Stimulated activated CD8-positive, alpha-beta memory T cell treated with anti-CD3 and anti-CD28 coated beads, Interleukin-12 subunit alpha, Interleukin-12 subunit beta, amount 100 ng/mL, for 24 hours (primary cell): ENCODE results near the gene CNPY1.

Source experiments
- DNase-seq: peaks from one replicate; pipeline ENCODE4 v3.0.0-alpha.2; 2020; ENCODE audit errors: extremely low read depth

CNPY1 gene

DNA sequence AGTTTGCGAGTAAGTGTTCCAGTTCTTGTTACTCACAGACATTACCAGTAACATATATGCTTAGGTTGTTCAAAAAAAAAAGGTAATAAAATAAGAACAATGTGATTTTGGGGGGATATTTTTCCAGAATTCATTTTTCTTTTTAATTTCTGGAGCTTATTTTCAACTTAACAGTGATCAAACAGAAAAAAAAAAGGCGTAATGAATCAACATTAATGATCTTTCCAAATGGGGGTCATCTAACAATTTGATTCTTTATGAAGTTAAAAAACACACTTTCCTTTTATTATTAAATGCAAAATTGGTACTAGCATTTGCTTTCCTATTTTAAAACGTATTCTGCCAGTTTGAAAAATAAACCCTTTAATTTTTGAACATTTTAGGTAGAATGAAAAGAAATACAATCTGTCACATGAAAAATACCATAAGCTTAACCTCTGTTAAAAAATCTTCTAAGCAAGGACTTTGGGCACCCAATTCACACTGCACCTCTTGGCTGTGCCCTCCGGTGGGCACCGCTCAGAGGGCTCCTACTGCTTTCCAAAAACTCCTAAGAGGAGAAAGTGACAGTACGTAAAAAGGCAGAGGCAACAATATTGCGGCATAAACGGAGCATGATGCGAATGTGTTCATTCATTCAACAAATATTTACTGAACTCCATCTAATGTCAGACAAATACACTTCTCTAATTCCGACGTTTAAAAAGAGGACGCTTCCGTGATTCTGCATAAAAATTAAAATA lies 32.6 kb downstream of the CNPY1 start:
- no peak for DNase-seq

DNA sequence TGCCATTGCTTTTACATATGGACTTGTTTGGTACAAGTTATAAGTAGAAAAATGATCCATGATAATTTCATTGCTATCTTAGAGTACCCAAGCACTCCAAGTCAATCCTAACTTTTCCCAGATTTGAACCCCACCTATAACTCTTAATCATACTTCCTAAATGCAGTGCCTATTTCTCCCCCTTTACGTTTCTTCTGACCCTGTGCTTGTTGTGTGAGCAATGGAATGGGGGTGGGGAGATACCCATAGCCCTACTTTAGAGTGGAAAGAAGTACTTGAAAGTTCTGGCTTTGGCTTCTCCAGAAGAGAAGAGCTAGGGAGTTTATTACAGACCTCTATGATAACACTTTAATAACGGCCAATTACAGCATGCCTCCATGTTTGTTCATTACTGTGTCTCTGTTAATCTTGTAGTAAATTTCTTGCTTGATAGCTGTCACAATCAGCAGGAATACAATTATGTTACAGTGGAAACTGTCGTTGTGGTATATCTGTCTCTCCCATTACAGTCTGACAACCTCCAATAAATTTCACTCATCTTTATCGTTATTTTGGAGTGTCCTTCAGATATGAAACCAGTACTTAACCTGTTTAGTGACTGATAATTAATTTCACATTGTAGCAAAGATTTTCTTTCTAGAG lies 34.0 kb downstream of the CNPY1 start:
- DNase-seq, result no peak

DNA sequence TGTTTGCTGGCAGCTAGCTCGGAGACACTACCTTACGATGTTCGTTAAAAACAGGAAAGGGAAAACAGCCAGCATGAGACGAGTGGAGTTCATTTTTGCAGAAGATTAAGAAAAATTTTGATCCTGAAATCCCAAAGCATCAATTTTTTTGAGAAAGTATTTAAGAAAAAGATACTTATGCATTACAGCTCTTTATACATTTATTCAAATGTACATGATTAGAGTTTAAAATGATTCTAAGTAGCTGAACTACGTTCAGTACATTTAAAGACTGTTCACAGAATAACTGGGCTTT lies 34.7 kb downstream of the CNPY1 start:
- DNase-seq, result no peak

DNA sequence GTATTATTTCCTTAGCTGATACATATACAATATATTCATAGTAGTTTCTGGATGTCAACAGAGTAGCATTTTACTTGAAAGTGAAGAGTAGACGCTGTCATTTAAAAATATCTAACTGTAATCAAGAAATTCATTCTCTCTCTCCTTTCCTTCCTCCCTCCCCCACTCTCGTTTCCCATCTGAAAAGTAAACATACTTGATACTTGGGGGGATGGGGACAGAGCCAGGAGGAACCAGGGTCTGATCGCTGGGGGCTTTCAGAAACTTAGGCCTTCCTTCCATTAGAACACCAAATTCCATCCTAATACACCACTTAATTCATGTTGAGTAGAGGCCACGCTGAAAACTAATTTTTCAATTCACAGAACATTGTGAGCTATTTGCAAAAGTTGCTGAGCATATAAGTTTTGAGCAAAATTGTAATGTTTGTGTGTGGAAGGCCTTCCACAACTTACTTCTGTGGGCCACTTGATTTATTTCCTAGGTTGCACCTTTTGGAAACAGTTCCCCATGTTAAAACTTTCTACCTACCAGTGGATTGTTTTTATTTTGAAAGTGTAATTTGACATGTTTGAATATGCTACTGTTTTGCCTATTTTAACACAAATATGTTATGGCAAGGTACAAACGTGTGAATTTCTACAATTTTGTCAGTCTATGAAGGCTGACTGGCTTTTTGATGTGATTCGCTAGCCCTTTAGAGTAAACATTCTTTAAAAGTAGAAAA lies 35.2 kb downstream of the CNPY1 start:
- no peak for DNase-seq

DNA sequence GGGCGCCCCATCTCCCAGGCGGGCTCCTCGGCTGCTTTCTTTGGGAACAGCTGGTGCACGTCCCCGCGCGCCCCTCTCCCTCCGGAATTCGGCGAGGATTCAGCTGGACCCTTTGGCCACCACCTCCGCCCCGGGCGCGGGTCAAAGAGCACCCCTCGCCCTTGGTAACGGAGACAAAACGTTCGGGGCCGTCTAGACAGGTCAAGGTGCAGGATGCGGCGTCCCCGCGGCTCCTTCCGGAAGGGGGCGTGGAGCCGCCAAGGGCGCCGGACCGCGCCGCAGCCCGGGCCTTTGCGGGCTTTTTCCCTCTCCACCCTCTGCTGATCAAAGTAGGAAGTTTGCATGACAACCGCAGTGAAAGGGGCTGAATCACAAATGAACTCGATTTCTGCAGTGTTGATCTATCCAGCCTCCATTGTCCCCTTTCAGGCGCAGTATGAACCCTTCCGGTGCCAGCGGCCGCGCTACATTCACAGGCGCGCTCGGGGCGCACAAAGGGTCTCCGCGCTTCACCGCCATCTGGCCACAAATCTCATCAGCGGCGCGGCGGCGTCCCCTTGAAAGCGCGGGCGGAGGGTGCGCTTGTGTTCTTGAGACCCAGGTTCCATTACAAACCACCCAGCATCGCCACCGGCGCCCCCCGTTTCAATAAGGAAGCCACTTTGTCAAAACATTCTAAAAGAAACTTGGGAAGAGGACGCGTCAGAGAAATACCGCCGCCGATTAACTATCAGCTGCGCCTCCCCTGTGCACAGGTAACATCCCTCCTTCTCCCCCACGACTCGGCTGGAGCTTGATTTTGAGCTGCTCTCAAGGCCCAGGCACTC lies 36.4 kb downstream of the CNPY1 start:
- no peak for DNase-seq

DNA sequence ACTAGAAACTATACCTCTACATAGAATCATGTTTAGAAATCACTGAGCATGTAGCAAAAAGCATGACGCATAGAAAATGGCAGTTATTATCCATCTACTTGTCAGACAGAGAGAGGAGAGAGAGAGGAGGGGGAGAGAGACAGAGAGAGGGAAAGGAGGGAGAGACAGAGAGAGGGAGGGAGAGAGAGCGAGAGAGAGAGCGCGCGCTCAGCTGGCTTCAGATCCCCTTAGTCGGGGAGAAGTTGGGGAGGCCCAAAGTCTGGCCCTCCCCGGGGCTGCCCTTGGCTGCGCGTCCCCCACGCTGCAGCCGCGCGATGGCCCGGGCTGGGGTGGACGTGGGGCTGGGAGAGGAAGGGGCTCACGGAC lies 37.0 kb downstream of the CNPY1 start:
- no peak for DNase-seq

DNA sequence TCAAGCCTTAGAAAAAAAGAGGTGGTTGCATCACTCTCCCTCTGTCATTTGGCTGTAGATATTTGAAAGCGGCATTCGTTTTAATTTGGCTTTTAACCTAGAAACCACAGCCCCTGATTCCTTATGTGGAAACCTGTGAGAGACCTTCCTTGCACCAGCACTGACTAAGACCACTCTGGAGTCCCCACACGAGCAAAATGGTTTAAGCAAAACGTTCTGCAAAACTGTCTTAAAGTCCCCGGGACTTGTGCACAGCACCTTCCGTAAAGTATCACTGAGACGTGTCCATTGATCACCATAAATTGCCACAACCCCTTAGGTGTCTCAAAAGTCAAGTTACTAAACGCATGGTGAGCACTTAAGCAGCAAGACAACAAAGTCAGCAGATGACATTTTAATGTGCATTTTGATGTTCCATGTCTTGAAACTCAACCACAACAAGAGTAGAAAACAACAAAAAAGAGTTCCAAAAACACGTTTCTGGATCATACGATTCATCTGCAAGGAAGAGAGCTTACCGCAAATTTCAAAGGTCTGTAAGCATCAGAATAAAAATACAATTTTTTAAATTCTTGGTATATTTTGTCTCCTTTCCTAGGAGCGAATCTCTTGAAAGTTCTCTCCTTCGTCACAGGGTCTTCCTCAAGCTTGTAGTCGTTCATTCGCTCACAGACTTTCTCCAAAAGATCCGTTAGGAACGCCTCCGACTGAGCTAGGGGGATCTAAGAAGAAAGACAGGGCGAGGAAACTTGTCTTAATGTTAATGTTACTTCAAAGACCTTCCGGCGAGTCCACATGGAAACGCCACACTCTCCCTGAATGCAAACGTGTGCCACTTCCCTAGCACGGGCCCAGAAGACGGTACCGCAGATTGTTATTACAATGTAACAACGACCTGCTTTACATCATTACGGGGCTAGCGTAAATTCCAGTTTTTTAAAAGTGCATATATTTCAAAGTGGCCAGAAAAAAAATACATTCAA lies 37.7 kb downstream of the CNPY1 start:
- no peak for DNase-seq

DNA sequence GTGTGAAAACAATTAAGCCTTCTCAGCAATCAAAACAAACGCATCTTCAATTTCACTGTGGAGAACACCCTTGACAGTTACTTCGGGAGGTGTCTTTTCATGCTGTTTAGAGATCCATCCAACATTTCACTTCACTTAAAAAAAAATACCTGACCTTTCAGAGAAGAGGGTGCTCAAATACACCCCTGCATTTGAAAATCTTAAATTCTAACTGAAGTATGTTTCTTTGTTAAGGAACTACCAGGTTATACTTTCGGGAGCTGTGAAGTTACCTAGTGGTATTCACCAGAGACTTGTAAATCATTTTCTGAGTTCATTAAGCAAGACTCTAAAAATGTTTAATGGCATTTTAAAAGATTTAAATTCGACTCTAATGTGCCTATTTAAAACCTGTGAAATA lies 38.8 kb downstream of the CNPY1 start:
- DNase-seq, result no peak

DNA sequence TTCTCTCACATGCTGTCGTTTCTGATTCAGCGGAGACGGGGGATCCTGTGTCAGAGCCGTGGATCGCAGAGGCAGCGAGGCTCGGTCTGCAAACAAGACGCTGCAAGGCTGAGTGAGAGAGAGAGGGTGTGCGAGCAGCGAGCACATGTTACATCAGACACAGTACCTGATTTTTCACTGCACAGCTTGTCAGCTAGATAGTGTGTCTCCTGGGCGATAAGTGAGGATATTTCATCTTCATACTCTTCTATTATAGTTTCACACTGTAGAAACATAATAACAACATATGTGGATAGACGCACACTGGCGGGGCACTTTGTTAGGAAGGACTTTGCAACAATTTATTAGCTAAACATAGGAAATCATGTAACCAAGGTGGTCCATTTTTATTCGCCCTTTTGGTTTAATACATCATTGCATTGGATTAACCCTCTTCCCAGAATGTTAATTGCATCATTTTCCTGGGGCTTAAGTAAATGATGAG lies 39.5 kb downstream of the CNPY1 start:
- no peak for DNase-seq

DNA sequence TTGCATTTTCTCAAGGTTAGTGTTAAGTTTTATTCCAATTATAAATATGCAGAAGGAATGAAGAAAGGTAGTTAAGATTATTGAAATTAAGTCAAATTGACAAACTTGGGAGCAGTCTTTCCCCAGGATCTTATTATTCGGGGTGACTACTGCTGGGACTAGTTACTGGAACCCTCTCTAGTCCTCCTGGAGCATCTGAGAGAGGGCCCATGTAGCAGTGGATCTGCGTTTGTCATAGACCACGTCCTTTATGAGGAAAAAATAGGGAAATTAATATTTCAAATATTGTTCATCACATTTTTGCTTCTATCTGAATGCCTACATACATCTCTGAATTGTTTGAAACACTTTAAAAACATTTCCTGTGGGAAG lies 41.0 kb downstream of the CNPY1 start:
- no peak for DNase-seq

DNA sequence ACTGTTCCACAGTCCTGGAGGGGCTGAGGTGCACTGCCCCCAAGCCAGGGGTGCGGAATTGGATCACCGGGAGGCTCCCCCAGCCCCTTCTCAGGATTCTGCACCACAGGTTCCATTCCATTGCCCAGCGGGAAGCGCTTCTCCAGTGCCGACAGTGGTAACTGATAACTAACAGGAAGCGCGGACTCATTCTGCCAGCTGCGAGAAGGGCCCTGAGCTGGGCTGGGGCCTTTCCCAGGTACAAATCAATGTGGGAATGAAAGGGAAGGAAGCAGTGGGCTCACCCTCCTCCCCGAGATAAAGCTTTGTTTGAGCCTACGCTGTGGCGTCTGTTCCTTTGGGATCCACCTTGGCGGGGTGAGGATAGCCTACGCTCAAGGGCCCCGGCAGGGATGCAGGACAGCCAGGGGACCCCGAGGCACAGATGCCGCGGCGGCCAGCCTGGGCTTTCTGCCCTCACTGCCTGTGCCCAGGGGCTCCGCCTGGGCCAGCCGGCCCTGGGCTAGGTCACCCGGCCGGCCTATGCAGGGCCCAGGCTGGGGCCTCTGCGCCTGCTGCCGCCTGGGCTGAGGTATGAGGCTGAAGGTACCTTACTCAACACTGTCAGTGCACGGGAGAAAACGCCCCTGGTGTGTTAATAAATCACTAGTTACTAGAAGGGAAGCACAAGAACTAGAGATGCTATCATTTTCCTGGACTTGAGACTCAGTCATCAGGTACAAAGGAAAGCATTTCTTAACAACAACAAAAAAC lies 49.0 kb downstream of the CNPY1 start:
- no peak for DNase-seq

DNA sequence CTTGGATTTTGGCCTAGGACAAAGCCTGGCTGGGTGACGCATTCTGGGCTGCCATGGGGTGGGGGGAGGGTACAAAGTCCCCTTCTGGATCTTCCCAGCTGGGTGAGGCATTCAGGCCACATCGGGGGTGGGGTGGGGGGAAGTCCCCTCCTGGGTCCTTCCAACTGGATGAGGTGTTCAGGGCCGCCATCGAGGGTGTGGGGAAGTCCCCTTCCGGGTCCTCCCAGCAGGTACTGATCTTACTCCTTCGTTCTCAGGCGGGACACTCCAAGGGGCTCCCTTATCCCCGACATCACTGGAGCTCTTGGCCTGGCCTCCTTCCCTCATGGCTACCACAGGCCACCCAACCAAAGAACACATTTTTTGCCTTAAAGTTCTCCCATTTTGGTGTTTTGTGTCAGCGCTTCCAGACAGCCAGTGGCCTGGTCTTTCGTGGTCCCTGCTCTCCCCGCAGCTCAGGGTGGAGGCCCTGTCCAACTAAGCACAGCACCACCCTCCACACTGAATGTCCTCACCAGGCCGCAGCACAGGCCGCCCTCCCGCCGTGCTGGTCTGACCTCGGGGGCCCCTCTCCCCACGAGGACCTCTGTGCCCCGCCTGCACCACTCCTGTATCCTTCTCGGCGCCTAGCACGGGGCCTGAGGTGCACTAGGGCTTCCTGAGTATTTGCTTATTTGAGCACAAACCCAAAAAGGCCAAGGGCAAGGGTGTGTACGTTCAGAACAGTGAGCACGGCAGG lies 49.9 kb downstream of the CNPY1 start:
- no peak for DNase-seq

DNA sequence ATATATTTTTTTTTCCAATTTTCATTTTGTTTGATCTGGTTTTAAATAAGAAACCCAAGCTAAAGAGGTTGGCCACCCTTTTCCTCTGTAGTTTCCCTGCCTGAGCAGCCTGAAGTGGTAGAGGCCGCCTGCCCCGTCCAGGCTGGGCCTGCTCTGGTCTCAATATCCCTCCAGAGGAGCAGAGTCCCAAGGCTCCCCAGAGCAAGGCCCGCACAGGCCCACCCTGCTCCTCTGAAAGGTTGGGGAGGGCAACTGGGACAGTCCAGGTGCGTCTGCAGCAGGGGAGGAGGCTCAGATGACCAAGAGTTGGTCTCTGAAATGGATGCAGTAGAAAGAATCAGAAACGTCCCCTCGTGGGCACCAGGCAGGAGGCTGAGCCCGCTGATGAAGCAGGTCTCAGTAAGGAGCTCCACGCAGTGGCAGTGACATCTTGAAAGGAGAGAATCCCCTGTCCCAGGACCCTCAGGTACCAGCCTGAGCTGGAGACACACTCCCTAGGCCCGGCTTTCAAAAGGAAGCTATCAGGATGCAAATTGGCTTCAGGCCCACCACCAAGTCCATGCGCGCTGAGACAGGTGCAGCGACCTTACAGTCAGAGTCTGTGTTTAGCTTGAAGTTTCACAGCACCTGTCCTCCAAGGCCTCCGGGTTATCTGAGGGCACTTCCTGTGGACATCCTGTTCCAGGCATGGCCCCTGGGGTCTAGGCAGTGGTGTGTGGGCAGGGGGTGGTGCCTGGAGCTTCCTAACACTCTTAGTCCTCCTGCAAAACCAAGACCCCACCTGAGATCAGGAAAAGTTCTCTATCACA lies 50.7 kb downstream of the CNPY1 start:
- DNase-seq, result no peak

DNA sequence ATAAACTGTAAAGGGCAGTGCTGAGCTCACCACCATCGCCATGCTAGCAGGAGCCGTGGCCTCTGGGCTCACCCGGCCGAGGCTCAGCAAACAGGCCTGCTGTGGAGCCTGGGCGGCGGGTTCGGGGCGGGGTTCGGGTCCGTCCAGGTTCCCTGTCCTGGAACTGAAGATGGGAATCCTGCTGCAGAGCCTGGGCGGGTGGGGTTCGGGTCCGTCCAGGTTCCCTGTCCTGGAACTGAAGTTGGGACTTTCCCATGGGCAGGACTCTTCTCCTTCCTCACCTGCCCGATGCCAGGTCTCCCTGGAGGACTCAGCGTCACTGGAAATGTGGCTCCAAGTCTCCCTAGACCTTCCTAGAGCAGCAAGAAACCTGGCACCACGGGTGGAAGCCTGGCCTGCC lies 51.8 kb downstream of the CNPY1 start:
- no peak for DNase-seq

DNA sequence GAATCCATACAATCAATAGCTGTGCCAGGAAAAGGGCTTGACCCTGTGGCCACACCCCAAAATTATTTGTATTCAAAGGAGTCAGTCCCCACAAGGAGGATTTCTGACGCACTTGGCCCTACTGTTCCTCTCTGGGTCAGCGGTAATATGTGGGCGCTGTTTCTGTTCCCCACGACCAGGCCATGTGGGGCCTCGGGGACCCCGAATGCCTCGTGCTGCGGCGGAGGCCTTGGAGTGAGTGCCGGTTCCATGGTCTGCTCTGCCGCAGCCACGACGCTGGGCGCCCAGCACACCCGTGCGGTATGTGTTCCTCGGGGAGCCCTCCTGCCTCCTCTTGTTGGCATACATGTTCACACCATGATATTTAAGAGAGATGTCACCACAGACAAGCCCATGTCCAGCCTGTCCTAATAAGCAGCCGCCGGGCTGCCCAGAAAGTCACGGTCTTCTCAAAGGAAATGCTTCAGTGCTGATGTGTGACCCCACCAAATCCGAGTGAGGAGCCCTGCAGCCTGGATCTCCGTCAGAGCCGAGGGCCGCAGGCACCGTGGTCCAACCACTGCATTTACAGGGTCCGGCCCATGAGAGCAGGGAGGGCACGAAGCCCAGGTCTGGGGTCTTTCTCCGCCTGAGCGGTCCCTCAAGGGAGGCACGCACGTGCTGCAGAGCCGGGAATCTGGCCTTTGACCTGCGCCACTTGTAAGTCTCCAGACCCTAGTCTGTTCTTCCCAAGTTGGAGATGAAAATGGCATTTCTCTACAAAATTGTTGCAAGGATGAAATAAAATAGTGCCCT lies 52.4 kb downstream of the CNPY1 start:
- no peak for DNase-seq

DNA sequence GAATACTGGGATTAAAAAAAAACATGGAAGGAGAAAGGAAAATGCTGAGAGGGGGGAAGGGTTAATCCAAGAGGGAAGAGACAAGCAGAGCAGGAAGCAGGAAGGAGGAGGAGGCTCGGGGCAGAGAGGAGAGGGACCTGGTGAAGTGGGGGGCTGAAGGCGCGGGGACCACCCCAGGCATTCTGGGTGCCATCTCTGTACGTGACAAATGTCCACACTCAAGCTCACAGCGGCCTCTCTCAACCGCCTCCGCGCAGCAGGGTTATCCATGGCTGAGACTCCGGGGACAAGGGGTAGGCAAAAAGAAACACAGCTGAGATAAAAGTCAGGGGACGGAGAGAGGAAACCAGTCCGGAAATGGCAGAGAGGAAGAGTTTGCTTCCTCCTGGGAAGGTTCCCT lies 54.5 kb downstream of the CNPY1 start:
- DNase-seq, result no peak

DNA sequence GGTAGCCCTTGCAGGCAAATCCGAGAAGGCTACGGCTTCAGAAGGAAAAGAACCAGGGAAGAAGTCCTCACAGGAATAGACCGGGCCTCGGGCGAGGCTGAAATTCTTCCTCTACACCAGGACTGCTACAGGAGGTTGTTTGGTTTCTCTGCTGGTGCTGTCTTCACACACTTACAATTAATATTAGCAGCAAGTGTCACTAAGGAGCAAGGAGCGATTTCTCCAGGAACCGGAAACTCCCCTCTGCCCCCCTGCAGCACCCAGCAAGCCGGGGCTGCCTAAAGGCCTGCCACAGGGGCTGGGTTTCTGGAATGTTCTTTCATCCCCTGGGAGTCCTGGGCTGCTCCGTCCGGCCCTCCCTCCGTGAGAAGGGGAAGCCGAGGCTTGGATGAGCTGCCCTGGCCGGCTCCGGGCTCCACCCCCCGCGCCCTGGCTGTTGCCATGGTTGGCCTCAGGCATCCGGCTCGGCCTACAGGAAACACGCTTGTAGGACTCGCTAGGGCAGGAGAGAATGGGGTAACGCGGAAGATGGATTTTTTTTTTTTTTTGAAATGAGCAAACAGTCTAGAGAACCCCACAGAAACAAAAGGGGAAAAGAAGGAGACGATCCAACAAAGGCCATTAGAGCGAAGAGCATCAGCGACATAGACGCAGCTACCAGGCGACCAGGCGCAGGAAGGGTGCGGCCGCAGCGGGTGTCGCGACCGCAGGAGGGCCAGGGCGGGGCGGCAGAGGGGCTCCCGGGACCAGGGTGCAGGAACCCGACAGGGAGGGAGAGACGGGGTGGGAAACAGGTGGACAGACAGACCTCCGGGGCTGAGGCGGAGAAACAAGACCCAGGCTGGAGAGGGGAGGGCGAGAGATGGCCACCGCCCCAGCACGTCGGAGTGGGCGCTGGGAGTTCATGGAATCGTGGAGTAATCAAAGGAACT lies 55.4 kb downstream of the CNPY1 start:
- DNase-seq, result no peak
